Brain microvascular endothelial cell (primary cell): ENCODE measurements around the gene PEAK1.

Experiments used
- DNase-seq: peaks from one replicate; pipeline ENCODE4 v3.0.0-alpha.2; 2020
- H3K27ac ChIP-seq: fragments of 250-450 bp; sonication (Bioruptor Pico); 2 replicates; pipeline ENCODE4 v1.5.1; 2020; ENCODE audit warnings: mild to moderate bottlenecking, moderate library complexity
- H3K27me3 ChIP-seq: fragments of 250-450 bp; sonication (Bioruptor Pico); replicated peaks from 2 replicates; pipeline ENCODE4 v1.5.1; 2020; ENCODE audit warnings: mild to moderate bottlenecking
- H3K36me3 ChIP-seq: fragments of 250-450 bp; sonication (Bioruptor Pico); replicated peaks from 2 replicates; pipeline ENCODE4 v1.5.1; 2020; ENCODE audit warnings: mild to moderate bottlenecking
- H3K4me3 ChIP-seq: 2 replicates; pipeline ENCODE4 v1.5.1; 2011; ENCODE audit warnings: low read depth, mild to moderate bottlenecking, control low read depth, low read length, moderate library complexity
- in situ Hi-C: cut with HindIII; loops from 2 replicates; pipeline ENCODE4 v1.10.0; 2017; ENCODE audit warnings: low sequenced_read_pairs, low pct_ligation_motif_present
- TF ChIP-seq, protein P1 (sequence below): IDR thresholded peaks from 2 replicates; pipeline ENCODE4 v1.5.1; 2011; ENCODE audit warnings: low read depth, mild to moderate bottlenecking, moderate library complexity, low read length, control low read depth, inconsistent platforms; ENCODE audit errors: missing control alignments

Gene PEAK1

DNA sequence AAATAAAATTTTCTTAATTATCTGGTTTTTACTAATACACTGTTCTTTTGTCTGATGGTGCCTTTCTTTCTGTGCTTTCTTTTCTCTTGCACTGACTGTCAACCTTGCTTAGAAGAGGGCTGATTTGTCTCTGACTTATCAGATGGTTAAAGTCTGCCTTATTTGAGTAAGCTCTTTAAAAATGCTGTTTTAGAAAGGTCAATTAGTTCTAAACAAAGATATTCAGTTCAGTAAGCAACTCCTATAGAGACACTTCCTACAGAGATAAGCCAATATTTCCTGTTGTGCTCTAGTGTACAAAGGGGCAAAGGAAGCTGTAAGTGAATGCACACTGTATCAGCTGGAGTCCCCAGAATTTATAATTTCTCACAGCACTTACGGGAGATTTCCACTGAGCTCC, 195.6 kb downstream of the PEAK1 start:
- Histone ChIP-seq H3K4me3 (no peak overlapping the region), H3K27ac (no peak overlapping the region), H3K36me3 (no peaks in the 10 kb centered on the region), H3K27me3 (no peaks in the 10 kb centered on the region)
- no peak for DNase-seq
- TF ChIP-seq, protein P1, sequence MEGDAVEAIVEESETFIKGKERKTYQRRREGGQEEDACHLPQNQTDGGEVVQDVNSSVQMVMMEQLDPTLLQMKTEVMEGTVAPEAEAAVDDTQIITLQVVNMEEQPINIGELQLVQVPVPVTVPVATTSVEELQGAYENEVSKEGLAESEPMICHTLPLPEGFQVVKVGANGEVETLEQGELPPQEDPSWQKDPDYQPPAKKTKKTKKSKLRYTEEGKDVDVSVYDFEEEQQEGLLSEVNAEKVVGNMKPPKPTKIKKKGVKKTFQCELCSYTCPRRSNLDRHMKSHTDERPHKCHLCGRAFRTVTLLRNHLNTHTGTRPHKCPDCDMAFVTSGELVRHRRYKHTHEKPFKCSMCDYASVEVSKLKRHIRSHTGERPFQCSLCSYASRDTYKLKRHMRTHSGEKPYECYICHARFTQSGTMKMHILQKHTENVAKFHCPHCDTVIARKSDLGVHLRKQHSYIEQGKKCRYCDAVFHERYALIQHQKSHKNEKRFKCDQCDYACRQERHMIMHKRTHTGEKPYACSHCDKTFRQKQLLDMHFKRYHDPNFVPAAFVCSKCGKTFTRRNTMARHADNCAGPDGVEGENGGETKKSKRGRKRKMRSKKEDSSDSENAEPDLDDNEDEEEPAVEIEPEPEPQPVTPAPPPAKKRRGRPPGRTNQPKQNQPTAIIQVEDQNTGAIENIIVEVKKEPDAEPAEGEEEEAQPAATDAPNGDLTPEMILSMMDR, result no peak
- in situ Hi-C loops, result no loop called here

DNA sequence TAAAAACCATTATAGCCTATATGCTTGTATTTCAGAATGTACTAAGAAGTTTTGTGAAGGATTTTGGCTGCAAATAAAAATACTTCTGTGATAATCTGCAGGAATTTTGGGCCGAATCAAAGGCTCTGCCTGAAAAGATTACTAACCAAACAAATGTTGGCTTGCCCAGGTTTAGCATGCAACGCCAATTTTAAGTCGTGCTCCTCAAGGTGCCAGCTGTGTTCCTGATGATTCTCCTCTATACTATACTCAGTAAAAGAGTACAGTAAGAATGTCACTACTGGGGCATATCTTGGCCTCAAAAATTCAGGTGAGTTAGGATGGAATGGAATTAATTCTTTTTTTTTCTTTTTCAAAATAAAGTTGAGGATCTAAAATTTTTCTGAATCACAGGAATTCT, 198.2 kb downstream of the PEAK1 start:
- DNase-seq, result no peak
- Histone ChIP-seq H3K4me3 (no peak overlapping the region), H3K27me3 (no peaks in the 10 kb centered on the region), H3K27ac (no peak overlapping the region), H3K36me3 (no peaks in the 10 kb centered on the region)
- in situ Hi-C loops, result no loop called here
- TF ChIP-seq, protein P1, result no peak

DNA sequence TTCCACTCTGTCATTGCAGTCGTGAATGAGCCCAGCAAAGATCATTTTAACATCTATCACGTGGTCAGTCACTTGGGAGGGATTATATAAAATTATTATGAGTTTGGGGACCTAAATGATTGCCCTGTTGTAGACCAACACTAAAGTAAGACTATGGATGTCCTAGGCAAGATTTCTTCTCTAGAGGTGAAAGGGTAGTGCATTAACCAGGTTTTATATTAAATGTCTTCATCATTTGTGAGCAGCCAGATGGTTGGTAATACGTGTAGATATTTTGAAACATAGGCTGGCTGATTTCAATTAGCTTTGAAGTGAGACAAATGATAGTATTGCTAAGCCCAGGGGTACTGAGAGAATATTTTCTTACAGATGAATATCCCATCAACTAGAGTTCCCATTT, 198.7 kb downstream of the PEAK1 start:
- H3K27ac ChIP-seq, result no peak overlapping the region
- no peaks in the 10 kb centered on the region for H3K36me3 ChIP-seq
- no peaks in the 10 kb centered on the region for H3K27me3 ChIP-seq
- no peak for DNase-seq
- H3K4me3 ChIP-seq, result no peak overlapping the region
- TF ChIP-seq, protein P1, result no peak
- in situ Hi-C loops, result no loop called here

- no peaks in the 10 kb centered on the region for H3K27me3 ChIP-seq
- no peak overlapping the region for H3K4me3 ChIP-seq
- no peak for DNase-seq
- no peak overlapping the region for H3K27ac ChIP-seq
- TF ChIP-seq, protein P1, result no peak
- in situ Hi-C loops, result no loop called here
- H3K36me3 ChIP-seq, result no peaks in the 10 kb centered on the region
Observed at GRCh38 chr15:77219841-77220240, 200.1 kb downstream of the PEAK1 start.

DNA sequence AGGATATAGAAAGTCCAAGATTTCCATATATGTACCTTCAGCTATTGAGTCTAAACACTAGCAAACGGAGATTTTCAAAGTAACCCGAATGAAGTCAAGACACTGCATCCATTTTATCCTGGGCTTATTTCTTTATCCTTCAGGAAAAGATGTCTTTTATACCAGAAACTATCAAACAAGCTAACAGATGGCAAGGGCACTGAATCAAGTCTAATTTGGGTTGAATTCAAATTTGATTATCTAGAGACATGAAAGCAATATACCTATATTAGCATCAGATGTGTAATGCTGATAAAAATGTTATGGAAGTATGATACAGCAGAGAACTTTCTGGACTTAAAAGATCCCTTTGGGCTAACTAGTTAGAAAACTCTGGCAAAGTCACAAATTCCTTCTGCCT, 210.7 kb downstream of the PEAK1 start:
- TF ChIP-seq, protein P1, result no peak
- in situ Hi-C loops, result no loop called here
- peaks cover 4% of the 10 kb centered on the region for H3K36me3 ChIP-seq
- DNase-seq, result no peak
- H3K4me3 ChIP-seq, result no peak overlapping the region
- no peaks in the 10 kb centered on the region for H3K27me3 ChIP-seq
- no peak overlapping the region for H3K27ac ChIP-seq

DNA sequence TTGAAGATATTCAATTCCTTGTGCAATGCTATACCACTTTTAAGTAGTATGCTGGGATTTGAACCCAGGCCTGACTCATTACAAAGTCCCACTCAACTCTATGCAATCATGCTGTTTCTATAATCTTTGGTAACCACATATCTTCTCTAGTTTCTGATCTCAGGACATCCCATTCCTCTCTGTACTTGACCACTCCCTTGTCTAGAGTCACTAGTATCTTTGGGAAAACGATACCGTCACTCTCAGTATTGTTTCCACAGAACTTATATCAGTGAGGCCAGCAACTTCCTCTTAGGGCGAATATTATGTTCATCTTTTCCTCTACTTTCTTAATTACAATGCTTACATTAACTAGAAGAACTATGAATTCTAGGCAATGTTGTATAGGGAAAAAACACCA, 211.7 kb downstream of the PEAK1 start:
- TF ChIP-seq, protein P1, result no peak
- H3K27ac ChIP-seq, result no peak overlapping the region
- H3K4me3 ChIP-seq, result no peak overlapping the region
- H3K27me3 ChIP-seq, result no peaks in the 10 kb centered on the region
- in situ Hi-C loops, result no loop called here
- no peak for DNase-seq
- H3K36me3 ChIP-seq, result peaks cover 4% of the 10 kb centered on the region
